IPS-18a (cell line): ENCODE results near the gene TAS1R3.
A peak's percentile ranks its signal among the peaks of the same experiment; 100 is the strongest.

Source experiments
- H3K27ac ChIP-seq: one replicate; pipeline ENCODE4 v1.5.1; 2013; ENCODE audit warnings: low read length
- H3K27me3 ChIP-seq: one replicate; pipeline ENCODE4 v1.6.1; 2013; ENCODE audit warnings: mild to moderate bottlenecking, low read length; ENCODE audit not compliant: control insufficient read depth, insufficient read depth
- H3K36me3 ChIP-seq: one replicate; pipeline ENCODE4 v1.6.1; 2013; ENCODE audit warnings: low read depth, low read length; ENCODE audit not compliant: control insufficient read depth
- H3K4me1 ChIP-seq: one replicate; pipeline ENCODE4 v1.6.1; 2013; ENCODE audit warnings: low read depth, low read length; ENCODE audit not compliant: control insufficient read depth
- H3K4me3 ChIP-seq: one replicate; pipeline ENCODE4 v1.5.1; 2013; ENCODE audit warnings: low read length
- H3K9ac ChIP-seq: one replicate; pipeline ENCODE4 v1.6.1; 2013; ENCODE audit warnings: mild to moderate bottlenecking, low read length, moderate library complexity
- H3K9me3 ChIP-seq: one replicate; pipeline ENCODE4 v1.6.1; 2013; ENCODE audit warnings: low read depth, low read length; ENCODE audit not compliant: control insufficient read depth

The TAS1R3 gene

GRCh38 chr1:1322418-1322817 lies 8.7 kb upstream of the TAS1R3 start:
- Histone ChIP-seq H3K27ac (no peak overlapping the region), H3K9me3 (no peaks in the 10 kb centered on the region), H3K36me3 (peaks cover 13% of the 10 kb centered on the region), H3K4me1 (no peaks in the 10 kb centered on the region), H3K9ac (no peak overlapping the region), H3K4me3 (no peak overlapping the region), H3K27me3 (no peaks in the 10 kb centered on the region)

- H3K4me3 ChIP-seq: no peak overlapping the region
- H3K27ac ChIP-seq: no peak overlapping the region
- no peak overlapping the region for H3K9ac ChIP-seq
- no peaks in the 10 kb centered on the region for H3K4me1 ChIP-seq
- H3K27me3 ChIP-seq: no peaks in the 10 kb centered on the region
- no peaks in the 10 kb centered on the region for H3K9me3 ChIP-seq
- peaks cover 10% of the 10 kb centered on the region for H3K36me3 ChIP-seq
Observed at GRCh38 chr1:1322952-1323351, 8.1 kb upstream of the TAS1R3 start.

- Histone ChIP-seq H3K27me3 (no peaks in the 10 kb centered on the region), H3K36me3 (peaks cover 8% of the 10 kb centered on the region), H3K4me1 (no peaks in the 10 kb centered on the region), H3K4me3 (peak overlapping the region; percentile 84), H3K27ac (no peak overlapping the region), H3K9me3 (no peaks in the 10 kb centered on the region), H3K9ac (peak overlapping the region; percentile 77)
Observed at GRCh38 chr1:1324084-1324523, 7.0 kb upstream of the TAS1R3 start.

GRCh38 chr1:1324524-1325287 lies 6.4 kb upstream of the TAS1R3 start, which contains the start of the genes CPTP and INTS11:
Gene CPTP (plus strand): TSS chr1:1324802. CDS start chr1:1326911, 2,109 bp downstream.
Gene INTS11 (minus strand): TSS chr1:1324660. CDS start chr1:1324608, 52 bp downstream.
- Histone ChIP-seq H3K9me3 (no peaks in the 10 kb centered on the region), H3K27me3 (no peaks in the 10 kb centered on the region), H3K27ac (no peak within 1 kb of the TSS), H3K36me3 (peaks cover 2% of the 10 kb centered on the region), H3K4me3 (peak within 1 kb of the TSS; percentile 84), H3K4me1 (no peaks in the 10 kb centered on the region), H3K9ac (peak within 1 kb of the TSS; percentile 77)

- Histone ChIP-seq H3K4me1 (no peaks in the 10 kb centered on the region), H3K9me3 (no peaks in the 10 kb centered on the region), H3K27me3 (no peaks in the 10 kb centered on the region), H3K27ac (no peak overlapping the region), H3K4me3 (peak overlapping the region; percentile 74), H3K9ac (peak overlapping the region; percentile 66), H3K36me3 (no peaks in the 10 kb centered on the region)
Observed at GRCh38 chr1:1325288-1326074, 5.6 kb upstream of the TAS1R3 start.

GRCh38 chr1:1326075-1326605 lies 4.9 kb upstream of the TAS1R3 start:
- H3K27ac ChIP-seq: no peak overlapping the region
- no peaks in the 10 kb centered on the region for H3K4me1 ChIP-seq
- H3K27me3 ChIP-seq: no peaks in the 10 kb centered on the region
- H3K9ac ChIP-seq: no peak overlapping the region
- no peaks in the 10 kb centered on the region for H3K36me3 ChIP-seq
- H3K4me3 ChIP-seq: no peak overlapping the region
- no peaks in the 10 kb centered on the region for H3K9me3 ChIP-seq

GRCh38 chr1:1327291-1327690 lies 3.8 kb upstream of the TAS1R3 start:
- H3K9ac ChIP-seq: no peak overlapping the region
- no peaks in the 10 kb centered on the region for H3K36me3 ChIP-seq
- H3K9me3 ChIP-seq: no peaks in the 10 kb centered on the region
- no peak overlapping the region for H3K4me3 ChIP-seq
- H3K27me3 ChIP-seq: no peaks in the 10 kb centered on the region
- H3K4me1 ChIP-seq: no peaks in the 10 kb centered on the region
- H3K27ac ChIP-seq: no peak overlapping the region

GRCh38 chr1:1328254-1328653 lies 2.8 kb upstream of the TAS1R3 start:
- Histone ChIP-seq H3K4me1 (no peaks in the 10 kb centered on the region), H3K9me3 (no peaks in the 10 kb centered on the region), H3K36me3 (no peaks in the 10 kb centered on the region), H3K27me3 (no peaks in the 10 kb centered on the region), H3K4me3 (no peak overlapping the region), H3K27ac (no peak overlapping the region), H3K9ac (no peak overlapping the region)

- no peak overlapping the region for H3K9ac ChIP-seq
- H3K27ac ChIP-seq: no peak overlapping the region
- H3K36me3 ChIP-seq: no peaks in the 10 kb centered on the region
- H3K4me3 ChIP-seq: no peak overlapping the region
- H3K27me3 ChIP-seq: no peaks in the 10 kb centered on the region
- H3K4me1 ChIP-seq: no peaks in the 10 kb centered on the region
- H3K9me3 ChIP-seq: no peaks in the 10 kb centered on the region
Observed at GRCh38 chr1:1329304-1330210, 1.5 kb upstream of the TAS1R3 start.

GRCh38 chr1:1330366-1331067 lies 563 bp upstream of the TAS1R3 start:
- Histone ChIP-seq H3K4me1 (no peaks in the 10 kb centered on the region), H3K9me3 (no peaks in the 10 kb centered on the region), H3K27me3 (no peaks in the 10 kb centered on the region), H3K4me3 (no peak overlapping the region), H3K36me3 (no peaks in the 10 kb centered on the region), H3K27ac (no peak overlapping the region), H3K9ac (no peak overlapping the region)
